ENCODE results near the gene GDI1. TPM values are rescaled to one million over a fixed set of nuclear protein-coding genes. Genes with fewer than 3 reads are reported as not detected.

GDI1 gene
- total RNA-seq, 2 experiments from 2014 or later = 66.3 to 68.4 TPM

- peaks cover 21% of the 10 kb centered on the region for H3K4me1 Mint-ChIP-seq
- peak; percentile 42 for DNase-seq
- no peak overlapping the region for H3K27ac Mint-ChIP-seq
- peak overlapping the region; percentile 79 for H3K4me3 Mint-ChIP-seq
- peaks cover 2% of the 10 kb centered on the region for H3K36me3 Mint-ChIP-seq
- no peaks in the 10 kb centered on the region for H3K9me3 Mint-ChIP-seq
- H3K27me3 Mint-ChIP-seq = no peaks in the 10 kb centered on the region
Observed at GRCh38 chrX:154486052-154486395, 49.1 kb downstream of the GDI1 start.

GRCh38 chrX:154486396-154487207 lies 49.6 kb downstream of the GDI1 start, which contains the start of gene UBL4A:
Gene UBL4A (minus strand): TSS chrX:154486615. CDS start chrX:154486584, 31 bp downstream.
- H3K27me3 Mint-ChIP-seq = no peaks in the 10 kb centered on the region
- H3K27ac Mint-ChIP-seq = peak within 1 kb of the TSS; percentile 80
- peaks cover 23% of the 10 kb centered on the region for H3K4me1 Mint-ChIP-seq
- DNase-seq = peak; percentile 72
- H3K36me3 Mint-ChIP-seq = peaks cover 2% of the 10 kb centered on the region
- H3K4me3 Mint-ChIP-seq = peak within 1 kb of the TSS; percentile 79
- no peaks in the 10 kb centered on the region for H3K9me3 Mint-ChIP-seq

GRCh38 chrX:154487518-154488290 lies 50.8 kb downstream of the GDI1 start:
- H3K27ac Mint-ChIP-seq = no peak overlapping the region
- no peaks in the 10 kb centered on the region for H3K9me3 Mint-ChIP-seq
- H3K4me3 Mint-ChIP-seq = peak overlapping the region; percentile 37
- no peak for DNase-seq
- H3K27me3 Mint-ChIP-seq = no peaks in the 10 kb centered on the region
- peaks cover 23% of the 10 kb centered on the region for H3K4me1 Mint-ChIP-seq
- H3K36me3 Mint-ChIP-seq = peaks cover 2% of the 10 kb centered on the region

GRCh38 chrX:154488336-154489075 lies 51.6 kb downstream of the GDI1 start:
- Mint-ChIP-seq H3K4me3 (peak overlapping the region; percentile 37), H3K4me1 (peaks cover 20% of the 10 kb centered on the region)
- DNase-seq = no peak

GRCh38 chrX:154489182-154489581 lies 52.2 kb downstream of the GDI1 start:
- H3K27ac Mint-ChIP-seq = peak overlapping the region; percentile 89
- no peaks in the 10 kb centered on the region for H3K9me3 Mint-ChIP-seq

More at GRCh38 chrX:154488336-154489075, 51.6 kb downstream of the GDI1 start:
- Mint-ChIP-seq H3K36me3 (peaks cover 1% of the 10 kb centered on the region), H3K9me3 (no peaks in the 10 kb centered on the region), H3K27ac (no peak overlapping the region), H3K27me3 (no peaks in the 10 kb centered on the region)

GRCh38 chrX:154490021-154490413 lies 53.1 kb downstream of the GDI1 start:
- Mint-ChIP-seq H3K9me3 (no peaks in the 10 kb centered on the region), H3K4me1 (peaks cover 14% of the 10 kb centered on the region), H3K36me3 (no peaks in the 10 kb centered on the region), H3K27me3 (no peaks in the 10 kb centered on the region), H3K4me3 (peak overlapping the region; percentile 85), H3K27ac (peak overlapping the region; percentile 89)
- no peak for DNase-seq

More at GRCh38 chrX:154489182-154489581, 52.2 kb downstream of the GDI1 start:
- Mint-ChIP-seq H3K27me3 (no peaks in the 10 kb centered on the region), H3K4me1 (peaks cover 17% of the 10 kb centered on the region), H3K4me3 (peak overlapping the region; percentile 85), H3K36me3 (no peaks in the 10 kb centered on the region)
- DNase-seq = no peak

- no peaks in the 10 kb centered on the region for H3K36me3 Mint-ChIP-seq
- H3K9me3 Mint-ChIP-seq = no peaks in the 10 kb centered on the region
- H3K4me3 Mint-ChIP-seq = peak within 1 kb of the TSS; percentile 86
- no peaks in the 10 kb centered on the region for H3K27me3 Mint-ChIP-seq
- DNase-seq = peak; percentile 91
- H3K4me1 Mint-ChIP-seq = peaks cover 13% of the 10 kb centered on the region
- H3K27ac Mint-ChIP-seq = peak within 1 kb of the TSS; percentile 89
Observed at GRCh38 chrX:154490414-154491083, 53.6 kb downstream of the GDI1 start, which contains the start of gene SLC10A3. Gene SLC10A3 (minus strand): TSS chrX:154490629. CDS start chrX:154488940, 1,689 bp downstream.

Other genes with a start within 250 kb of the GDI1 start
- not detected for gene OPN1MW2, start 217.4 kb upstream of the GDI1 start, total RNA-seq
- not detected for gene OPN1MW3, start 179.6 kb upstream of the GDI1 start, total RNA-seq
- gene TEX28, start 142.0 kb upstream of the GDI1 start, total RNA-seq = not detected
- gene TKTL1, start 141.4 kb upstream of the GDI1 start, total RNA-seq = 1 to 10 TPM in 1 of 2 experiments, under 1 TPM in 1; 0.72 to 1.1 TPM
- gene FLNA, start 62.5 kb upstream of the GDI1 start, total RNA-seq = 100 to 1,000 TPM; 694 to 696 TPM
- gene EMD, start 57.9 kb upstream of the GDI1 start, total RNA-seq = 100 to 1,000 TPM; 110 to 112 TPM
- gene RPL10, start 38.8 kb upstream of the GDI1 start, total RNA-seq = 1,000 to 10,000 TPM; 2,967 to 3,168 TPM
- gene DNASE1L1, start 27.9 kb upstream of the GDI1 start, total RNA-seq = 10 to 100 TPM; 12.4 to 12.7 TPM
- gene TAFAZZIN, start 25.6 kb upstream of the GDI1 start, total RNA-seq = 10 to 100 TPM; 35.1 to 35.8 TPM
- 10 to 100 TPM; 25.1 to 25.3 TPM for gene ATP6AP1, start 8.5 kb upstream of the GDI1 start, total RNA-seq
- 10 to 100 TPM; 45.3 to 46.4 TPM for gene FAM50A, start 7.0 kb downstream of the GDI1 start, total RNA-seq
- gene PLXNA3, start 21.1 kb downstream of the GDI1 start, total RNA-seq = 10 to 100 TPM; 22.3 to 23.1 TPM
- 10 to 100 TPM; 65.1 to 72.4 TPM for gene LAGE3, start 42.1 kb downstream of the GDI1 start, total RNA-seq
- 10 to 100 TPM; 53.2 to 54.7 TPM for gene UBL4A, start 49.5 kb downstream of the GDI1 start, total RNA-seq
- 10 to 100 TPM; 18.0 to 19.0 TPM for gene SLC10A3, start 53.5 kb downstream of the GDI1 start, total RNA-seq
- 10 to 100 TPM; 26.8 to 27.3 TPM for gene FAM3A, start 79.1 kb downstream of the GDI1 start, total RNA-seq
- gene G6PD, start 109.7 kb downstream of the GDI1 start, total RNA-seq = 10 to 100 TPM; 89.9 to 92.4 TPM
- gene IKBKG, start 110.5 kb downstream of the GDI1 start, total RNA-seq = 10 to 100 TPM; 31.1 to 32.5 TPM
- gene CTAG1A, start 148.0 kb downstream of the GDI1 start, total RNA-seq = not detected
- gene CTAG1B, start 182.1 kb downstream of the GDI1 start, total RNA-seq = not detected
- gene CTAG2, start 216.4 kb downstream of the GDI1 start, total RNA-seq = 10 to 100 TPM; 37.2 to 39.6 TPM

Measured in activated naive CD8-positive, alpha-beta T cell treated with anti-CD3 and anti-CD28 coated beads for 36 hours (primary cell).